Subcutaneous preadipocyte (primary cell): ENCODE measurements around the gene LIFR. TPM values are rescaled to one million over a fixed set of nuclear protein-coding genes. Genes with fewer than 3 reads are reported as not detected.

Experiments used
- small RNA-seq: library from RNA; depleted of rRNA; stranded (forward); fragments of <200 nt; gene quantifications from one replicate; pipeline ENCODE3, GENCODE V24; 2012
- total RNA-seq: library from RNA; depleted of rRNA; stranded (reverse); fragments of >200 nt; gene quantifications from 2 replicates; pipeline ENCODE4 v1.2.3, GENCODE V29; 2012

LIFR gene, protein sequence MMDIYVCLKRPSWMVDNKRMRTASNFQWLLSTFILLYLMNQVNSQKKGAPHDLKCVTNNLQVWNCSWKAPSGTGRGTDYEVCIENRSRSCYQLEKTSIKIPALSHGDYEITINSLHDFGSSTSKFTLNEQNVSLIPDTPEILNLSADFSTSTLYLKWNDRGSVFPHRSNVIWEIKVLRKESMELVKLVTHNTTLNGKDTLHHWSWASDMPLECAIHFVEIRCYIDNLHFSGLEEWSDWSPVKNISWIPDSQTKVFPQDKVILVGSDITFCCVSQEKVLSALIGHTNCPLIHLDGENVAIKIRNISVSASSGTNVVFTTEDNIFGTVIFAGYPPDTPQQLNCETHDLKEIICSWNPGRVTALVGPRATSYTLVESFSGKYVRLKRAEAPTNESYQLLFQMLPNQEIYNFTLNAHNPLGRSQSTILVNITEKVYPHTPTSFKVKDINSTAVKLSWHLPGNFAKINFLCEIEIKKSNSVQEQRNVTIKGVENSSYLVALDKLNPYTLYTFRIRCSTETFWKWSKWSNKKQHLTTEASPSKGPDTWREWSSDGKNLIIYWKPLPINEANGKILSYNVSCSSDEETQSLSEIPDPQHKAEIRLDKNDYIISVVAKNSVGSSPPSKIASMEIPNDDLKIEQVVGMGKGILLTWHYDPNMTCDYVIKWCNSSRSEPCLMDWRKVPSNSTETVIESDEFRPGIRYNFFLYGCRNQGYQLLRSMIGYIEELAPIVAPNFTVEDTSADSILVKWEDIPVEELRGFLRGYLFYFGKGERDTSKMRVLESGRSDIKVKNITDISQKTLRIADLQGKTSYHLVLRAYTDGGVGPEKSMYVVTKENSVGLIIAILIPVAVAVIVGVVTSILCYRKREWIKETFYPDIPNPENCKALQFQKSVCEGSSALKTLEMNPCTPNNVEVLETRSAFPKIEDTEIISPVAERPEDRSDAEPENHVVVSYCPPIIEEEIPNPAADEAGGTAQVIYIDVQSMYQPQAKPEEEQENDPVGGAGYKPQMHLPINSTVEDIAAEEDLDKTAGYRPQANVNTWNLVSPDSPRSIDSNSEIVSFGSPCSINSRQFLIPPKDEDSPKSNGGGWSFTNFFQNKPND
- 44.8 and 65.3 TPM in 2 replicates for total RNA-seq

DNA sequence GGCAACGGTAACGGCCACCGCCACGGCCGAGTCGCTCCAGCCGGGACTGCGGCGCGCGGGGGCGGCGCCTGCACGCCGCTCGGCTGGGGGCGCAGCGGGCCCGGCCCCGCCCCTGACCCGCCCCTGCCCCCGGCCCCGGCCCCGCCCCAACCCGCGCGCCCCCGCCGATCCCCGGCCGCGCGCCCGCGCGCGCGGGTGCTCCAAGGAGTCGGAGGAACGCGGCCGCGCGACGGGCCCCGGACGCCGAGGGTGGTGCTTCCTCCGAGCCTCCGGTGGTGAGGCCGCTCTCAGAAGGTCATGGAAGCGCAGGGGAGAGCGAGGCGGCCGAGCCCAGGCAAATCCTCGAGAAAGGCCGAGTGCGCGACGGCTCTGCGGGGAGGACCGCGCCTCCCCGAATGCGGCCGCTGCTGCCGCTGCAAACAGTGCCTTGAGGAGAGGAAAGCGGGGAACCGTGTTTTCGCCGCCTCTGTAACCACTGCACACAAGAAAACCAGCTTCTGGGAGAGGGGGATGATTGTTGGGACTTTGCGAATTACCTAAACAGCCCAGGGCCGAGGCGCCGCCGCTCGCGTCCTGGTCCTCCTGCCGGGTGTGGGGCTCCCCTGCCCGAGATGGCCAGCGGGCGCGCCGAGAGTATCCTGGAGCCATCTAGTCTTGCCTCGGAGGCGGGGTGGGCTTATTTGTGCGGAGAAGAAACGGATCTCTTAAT lies at the start of gene LIFR:
LIFR (minus strand) TSS at position 48 of the 709 bp plus-strand sequence. CDS start 25,999 bp downstream, outside the sequence.

Small RNA genes lying within 50 kb of the gene (small RNA-seq; reads per million reads assigned to genes)
- gene AC091839.1 (not detected), gene MIR3650 (not detected)
